Gastrocnemius medialis (tissue), 4 donors: ENCODE results near the gene ZNF778. TPM values are rescaled to one million over a fixed set of nuclear protein-coding genes. Genes with fewer than 3 reads are reported as not detected.

Source experiments
- ATAC-seq, 2 donors: fragments of 150-250 bp; one replicate each; pipeline ENCODE4 v1.9.1; 2016
- DNase-seq, 2 donors: peaks; one replicate each; pipeline ENCODE4 v3.0.0-alpha.2; 2019
- H3K27ac ChIP-seq, 4 donors: fragments of 200-600 bp; sonication (generic); 1 replicate in 1 of 4; 2 replicates in 3 of 4; pipeline ENCODE4 v1.5.1; 2016 to 2018; ENCODE audit warnings: mild to moderate bottlenecking in 2 of 4, moderate library complexity in 1 of 4
- H3K27me3 ChIP-seq, 3 donors: fragments of 200-600 bp; sonication (generic) in 2 of 3; 1 replicate in 1 of 3; 2 replicates in 2 of 3; pipeline versions ENCODE4 v1.5.1 to v1.6.0; 2016 to 2019; ENCODE audit warnings: mild to moderate bottlenecking in 1 of 3, moderate library complexity in 1 of 3
- H3K36me3 ChIP-seq, 2 donors: fragments of 200-600 bp; sonication (generic) in 1 of 2; one replicate each; pipeline ENCODE4 v1.5.1; 2017 to 2018
- H3K4me1 ChIP-seq, 2 donors: fragments of 200-600 bp; sonication (generic) in 1 of 2; one replicate each; pipeline ENCODE4 v1.5.1; 2016 to 2017; ENCODE audit warnings: mild to moderate bottlenecking in 2 of 2
- H3K4me3 ChIP-seq, 4 donors: fragments of 200-600 bp; sonication (generic) in 3 of 4; 1 replicate in 1 of 4; 2 replicates in 3 of 4; pipeline ENCODE4 v1.5.1; 2016 to 2019; ENCODE audit warnings: mild to moderate bottlenecking in 2 of 4
- H3K9me3 ChIP-seq, 3 donors: fragments of 200-600 bp; sonication (generic) in 2 of 3; 1 replicate in 1 of 3; 2 replicates in 2 of 3; pipeline ENCODE4 v1.5.1; 2016 to 2019
- CTCF ChIP-seq, 5 experiments: fragments of 450-650 bp in 3 of 5; fragments of 200-600 bp in 2 of 5; sonication (generic) in 2 of 5; IDR thresholded peaks in 4 of 5; conservative IDR thresholded peaks in 1 of 5; 1 replicate in 4 of 5; 2 replicates in 1 of 5; pipeline ENCODE4 v1.5.1; 2016 to 2019; ENCODE audit warnings: antibody characterized with exemption in 5 of 5, mild to moderate bottlenecking in 3 of 5, moderate library complexity in 3 of 5
- POLR2A ChIP-seq, 2 donors: fragments of 450-650 bp; IDR thresholded peaks; one replicate each; pipeline ENCODE4 v1.6.1; 2017; ENCODE audit warnings: antibody characterized with exemption in 2 of 2, mild to moderate bottlenecking in 2 of 2, moderate library complexity in 2 of 2
- in situ Hi-C, 4 donors: fragments of 200-750 bp; cut with MboI; loops; one replicate each; pipeline versions ENCODE4 v1.15.0 to v1.8.0; 2017; ENCODE audit warnings: low sequenced_read_pairs in 4 of 4
- intact Hi-C: fragments of 100-400 bp; cut with DNase I; formaldehyde crosslinking; loops from one replicate; pipeline ENCODE4 v1.15.1; 2023; ENCODE audit warnings: low total_unique reads
- total RNA-seq, 4 donors: library from RNA; depleted of rRNA; stranded (reverse); fragments of >200 nt; gene quantifications; one replicate each; pipeline versions ENCODE4 v1.1.0 to v1.2.3, GENCODE V29; 2016

ZNF778 gene
- total RNA-seq, 4 donors from 2014 or later, result 10.7 to 21.3 (median 17.9) TPM

DNA sequence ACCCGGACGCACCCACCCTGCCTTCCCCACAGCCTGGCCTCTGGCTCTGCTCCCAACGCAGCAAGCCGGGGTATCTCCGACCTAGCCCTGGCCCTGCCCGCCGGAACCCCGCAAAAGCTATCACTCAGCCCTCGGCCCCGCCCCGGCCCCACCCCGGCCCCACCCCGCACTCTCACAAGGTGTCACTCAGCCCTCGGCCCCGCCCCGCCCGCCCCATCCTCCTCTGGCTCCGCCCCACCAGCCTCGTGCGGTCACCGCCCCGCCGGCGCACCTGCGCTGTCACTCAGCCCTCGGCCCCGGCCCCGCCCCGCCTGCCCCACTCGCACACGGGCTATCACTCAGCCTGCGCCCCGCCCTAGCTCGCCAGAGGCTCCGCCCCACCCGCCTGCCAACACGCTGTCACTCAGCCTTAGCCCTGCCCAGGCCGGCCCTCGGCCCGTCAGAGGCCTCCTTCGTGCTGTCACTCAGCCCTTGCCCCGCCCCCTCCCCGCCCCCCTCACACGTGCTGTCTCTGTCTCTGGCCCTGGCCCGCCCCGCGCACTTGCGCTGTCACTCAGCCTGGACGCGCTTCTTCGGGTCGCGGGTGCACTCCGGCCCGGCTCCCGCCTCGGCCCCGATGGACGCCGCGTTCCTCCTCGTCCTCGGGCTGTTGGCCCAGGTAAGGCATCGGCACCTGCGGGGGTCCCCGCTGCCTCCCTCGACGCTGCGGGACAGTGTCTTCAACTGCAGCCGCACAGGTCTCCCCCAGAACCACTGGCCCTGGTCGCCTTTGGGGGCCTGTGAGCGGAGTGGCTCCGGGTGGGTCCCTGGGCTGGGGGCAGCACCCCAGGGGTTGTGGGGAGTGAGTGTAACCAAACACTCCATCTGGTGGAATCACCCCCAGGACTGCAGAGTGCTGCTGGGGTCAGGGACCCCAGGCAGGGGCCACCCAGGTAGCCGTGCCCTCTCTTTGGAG lies 46.0 kb upstream of the ZNF778 start, which contains the start of gene CDH15:
TSS of gene CDH15 (plus strand) at position 533 of the 955 bp plus-strand sequence. CDS start at position 617, 84 bp downstream.
- Histone ChIP-seq H3K36me3 (no peaks in the 10 kb centered on the region), H3K4me3 (peak within 1 kb of the TSS; percentile 74 to 94 (median 78)), H3K27ac (peak within 1 kb of the TSS; percentile 91 to 99 (median 96)), H3K27me3 (peaks cover 4 to 11% (median 9%) of the 10 kb centered on the region in 3 donors), H3K4me1 (peaks cover 38 to 52% of the 10 kb centered on the region in 2 donors), H3K9me3 (no peaks in the 10 kb centered on the region)
- peak; percentile 71 to 82 for ATAC-seq
- TF ChIP-seq POLR2A (IDR thresholded peaks at IDR 0.05) (peak; percentile 89 to 96), CTCF (IDR thresholded peaks at IDR 0.05 in 4 of 5, conservative IDR thresholded peaks at IDR 0.05 in 1 of 5) (no peak)
- in situ Hi-C loops (no loop called here), intact Hi-C loops (loop anchor here (1.0 to 2.0 kb wide), 5 partner anchors 29 to 485 kb away; partner anchors contain the start of genes APRT, SLC22A31, SNAI3 and TRAPPC2L)
- DNase-seq, result peak; percentile 96 to 99

GRCh38 chr16:89172171-89172527 lies 45.4 kb upstream of the ZNF778 start:
- in situ Hi-C loops, result no loop called here
- Histone ChIP-seq H3K27me3 (peaks cover 3 to 11% (median 4%) of the 10 kb centered on the region in 3 donors), H3K4me3 (peak overlapping the region; percentile 74 to 94 (median 78)), H3K27ac (peak overlapping the region; percentile 91 to 99 (median 96)), H3K9me3 (no peaks in the 10 kb centered on the region), H3K4me1 (peaks cover 38 to 50% of the 10 kb centered on the region in 2 donors), H3K36me3 (no peaks in the 10 kb centered on the region)
- intact Hi-C loops, result no loop called here
- TF ChIP-seq CTCF (IDR thresholded peaks at IDR 0.05 in 4 of 5, conservative IDR thresholded peaks at IDR 0.05 in 1 of 5), result no peak
- TF ChIP-seq POLR2A (IDR thresholded peaks at IDR 0.05), result no peak
- DNase-seq (no peak), ATAC-seq (peak in 1 of 2 donors; percentile 17)

DNA sequence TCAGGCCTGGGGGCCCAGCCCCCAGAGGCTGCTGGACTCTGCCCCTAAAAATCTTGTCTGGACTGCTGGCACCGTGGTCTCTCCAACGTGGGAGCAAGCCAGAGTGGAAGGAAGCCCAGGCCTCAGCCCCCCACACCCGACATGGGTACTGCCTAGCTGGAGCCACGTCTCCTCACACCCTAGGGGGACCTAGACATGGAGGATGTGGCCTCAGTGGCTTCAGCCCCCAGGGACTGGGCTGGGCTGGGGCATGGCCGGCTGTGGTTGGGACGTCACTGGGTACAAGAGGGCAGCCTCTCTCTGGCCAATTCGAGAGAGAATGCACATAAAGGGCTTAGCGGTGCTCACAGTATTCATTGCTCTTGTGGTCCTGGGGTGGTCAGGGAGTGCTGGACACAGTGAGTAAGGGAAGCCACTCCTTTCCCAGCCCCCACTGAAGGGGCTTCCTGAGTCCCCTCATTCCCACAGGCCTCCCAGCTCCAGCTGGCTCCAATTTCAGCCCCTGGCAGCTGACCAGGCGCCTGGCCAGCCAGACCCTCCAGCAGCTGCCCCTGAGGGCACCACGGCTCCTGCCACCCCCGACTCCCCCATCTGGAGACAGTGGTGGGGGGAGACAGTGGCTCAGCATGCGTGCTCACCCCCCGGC lies 44.9 kb upstream of the ZNF778 start:
- intact Hi-C loops, result no loop called here
- ATAC-seq (peak in 1 of 2 donors; percentile 16), DNase-seq (no peak)
- Histone ChIP-seq H3K4me1 (peaks cover 35 to 48% of the 10 kb centered on the region in 2 donors), H3K36me3 (no peaks in the 10 kb centered on the region), H3K27ac (peak overlapping the region; percentile 91 to 99 (median 96)), H3K4me3 (peak overlapping the region; percentile 74 to 94 (median 78)), H3K9me3 (no peaks in the 10 kb centered on the region), H3K27me3 (peaks cover 3 to 11% (median 4%) of the 10 kb centered on the region in 3 donors)
- TF ChIP-seq CTCF (IDR thresholded peaks at IDR 0.05 in 4 of 5, conservative IDR thresholded peaks at IDR 0.05 in 1 of 5) (no peak), POLR2A (IDR thresholded peaks at IDR 0.05) (no peak)
- in situ Hi-C loops, result no loop called here

DNA sequence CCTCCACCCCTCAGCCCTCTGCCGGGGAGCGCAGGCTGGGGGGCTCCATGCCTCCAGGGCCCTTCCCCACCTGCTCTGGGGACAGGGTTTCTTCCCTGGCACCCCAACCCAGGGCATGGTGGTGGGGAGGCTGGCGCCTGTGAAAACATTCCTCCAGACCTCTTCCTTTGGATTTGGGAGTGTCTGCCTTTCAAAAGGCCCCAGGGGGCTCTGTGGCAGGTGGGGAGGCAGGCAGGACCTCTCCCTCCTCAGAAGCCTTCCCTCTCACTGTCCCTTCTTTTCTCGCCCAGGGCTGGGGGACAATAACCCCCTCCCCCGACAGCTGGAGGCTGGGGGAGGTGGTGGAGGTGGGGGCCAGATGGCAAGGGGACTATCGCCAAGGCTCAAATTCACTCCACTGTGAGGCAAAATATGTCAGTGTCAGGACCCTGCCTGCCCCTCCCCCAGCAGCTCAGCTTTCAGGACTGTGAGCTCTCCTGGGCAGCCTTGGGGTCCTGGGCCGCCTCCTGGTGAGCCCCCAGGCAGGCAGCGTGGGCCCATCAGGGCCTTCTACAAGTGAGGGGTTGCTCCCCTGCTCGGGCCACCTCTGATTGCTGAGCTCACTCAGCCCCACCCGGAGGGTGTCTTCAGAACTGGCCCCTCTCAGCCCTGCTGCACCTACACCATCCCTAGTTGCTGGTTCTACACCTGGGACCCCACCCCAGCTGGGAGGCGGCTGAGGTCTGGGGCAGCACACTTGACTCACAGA lies 44.2 kb upstream of the ZNF778 start:
- intact Hi-C loops, result no loop called here
- H3K27ac ChIP-seq, result peak overlapping the region; percentile 91 to 99 (median 96)
- H3K4me3 ChIP-seq, result peak overlapping the region; percentile 74 to 94 (median 78)

More for the DNA sequence above, 44.2 kb upstream of the ZNF778 start:
- ATAC-seq (no peak), DNase-seq (no peak)
- Histone ChIP-seq H3K4me1 (peaks cover 35 to 48% of the 10 kb centered on the region in 2 donors), H3K36me3 (no peaks in the 10 kb centered on the region), H3K27me3 (peaks cover 3 to 9% (median 4%) of the 10 kb centered on the region in 3 donors), H3K9me3 (no peaks in the 10 kb centered on the region)
- TF ChIP-seq CTCF (IDR thresholded peaks at IDR 0.05 in 4 of 5, conservative IDR thresholded peaks at IDR 0.05 in 1 of 5), result no peak
- in situ Hi-C loops, result no loop called here
